ENCODE data around the gene SIM2.

The SIM2 gene

DNA sequence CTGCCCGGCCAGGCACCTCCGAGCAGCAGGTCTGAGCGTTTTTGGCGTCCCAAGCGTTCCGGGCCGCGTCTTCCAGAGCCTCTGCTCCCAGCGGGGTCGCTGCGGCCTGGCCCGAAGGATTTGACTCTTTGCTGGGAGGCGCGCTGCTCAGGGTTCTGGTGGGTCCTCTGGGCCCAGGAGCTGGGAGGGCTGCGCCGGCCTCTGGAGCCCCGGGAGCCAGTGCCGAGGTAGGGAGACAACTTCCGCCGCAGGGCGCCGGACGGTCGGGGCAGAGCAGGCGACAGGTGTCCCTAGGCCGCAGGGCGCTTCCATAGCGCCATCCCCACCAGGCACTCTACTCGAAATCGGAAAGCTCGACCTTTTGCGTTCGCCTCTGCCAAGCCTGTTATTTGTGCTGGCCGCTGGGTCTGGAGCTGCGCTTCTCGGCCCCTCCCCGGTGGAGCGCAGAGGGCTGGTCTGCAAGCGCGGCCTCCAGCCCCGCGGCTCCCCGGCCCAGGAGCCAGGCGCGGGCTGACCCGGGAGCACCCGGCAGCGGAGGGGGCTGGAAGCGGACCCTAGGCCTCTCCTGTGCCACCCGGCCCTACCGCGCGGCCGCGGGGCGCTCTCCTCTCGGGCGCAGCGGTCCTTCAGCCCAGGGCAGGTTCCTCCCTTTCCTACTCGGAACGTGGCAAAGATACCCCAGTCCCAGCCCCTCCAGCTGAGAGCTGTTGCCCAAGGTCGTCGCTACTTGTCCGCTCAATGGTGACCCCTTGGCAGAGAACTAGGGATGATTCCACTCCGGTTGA is 2.2 kb downstream of the SIM2 start:
- DNase-seq, result no peak

DNA sequence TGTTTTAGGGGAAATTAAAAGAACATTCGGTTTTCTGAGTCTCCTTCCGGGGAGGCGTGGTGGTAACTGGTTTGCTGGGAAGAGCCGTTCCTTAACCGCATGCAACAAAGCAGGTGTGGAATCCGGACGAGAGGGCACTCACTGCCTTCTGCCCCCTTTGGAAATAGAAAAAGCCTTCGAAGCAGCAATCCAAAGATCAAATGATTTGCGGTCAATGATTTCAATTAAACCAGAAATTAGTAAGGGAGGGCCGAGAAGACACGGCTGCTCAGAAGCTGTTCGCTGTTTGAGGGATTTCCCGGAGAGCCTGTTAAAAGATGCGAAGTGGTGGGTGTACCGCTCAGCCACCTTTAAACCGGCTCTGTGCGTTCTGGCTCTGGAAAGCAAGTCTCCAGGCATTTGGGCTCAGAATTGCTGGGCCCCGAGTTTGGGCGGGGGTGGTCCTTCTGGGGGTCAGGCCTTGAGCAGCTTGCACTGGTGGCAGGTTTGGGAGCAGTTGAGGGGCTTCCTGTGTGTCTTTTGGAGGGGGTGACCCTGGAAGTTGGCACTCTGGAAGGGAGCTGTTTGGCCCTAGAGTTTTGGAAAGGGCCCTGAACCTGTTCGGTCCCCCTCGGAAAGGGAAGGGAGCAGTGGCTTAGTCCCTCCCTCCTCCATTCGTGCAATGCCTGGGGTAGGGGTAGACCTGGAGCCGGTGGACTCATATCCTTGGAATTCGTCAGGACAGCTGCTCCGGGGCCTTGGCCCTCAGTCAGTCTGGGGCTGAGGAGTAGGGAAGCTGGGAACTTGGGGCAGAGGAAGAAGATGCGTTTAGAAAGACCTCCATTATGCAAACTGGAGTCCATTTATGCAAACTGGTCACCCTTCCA is 3.1 kb downstream of the SIM2 start:
- DNase-seq, result no peak

DNA sequence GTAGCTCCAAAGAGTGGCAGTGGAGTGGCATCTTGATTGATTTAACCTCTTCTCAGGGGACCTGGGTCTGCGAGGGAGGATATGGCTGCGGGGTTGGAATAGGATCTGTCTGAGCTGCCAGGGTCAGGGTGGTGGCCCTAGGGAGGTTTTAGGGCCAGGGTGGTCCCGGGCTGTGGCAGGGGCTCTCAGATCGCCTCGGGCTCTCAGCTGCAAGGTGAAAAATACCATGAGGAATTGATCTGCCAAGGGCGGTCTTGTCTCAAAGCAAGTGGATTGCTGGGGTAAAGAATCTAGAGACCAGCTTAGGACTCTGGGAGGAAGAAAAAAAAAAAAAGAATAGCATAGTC is 3.7 kb downstream of the SIM2 start:
- DNase-seq, result no peak

DNA sequence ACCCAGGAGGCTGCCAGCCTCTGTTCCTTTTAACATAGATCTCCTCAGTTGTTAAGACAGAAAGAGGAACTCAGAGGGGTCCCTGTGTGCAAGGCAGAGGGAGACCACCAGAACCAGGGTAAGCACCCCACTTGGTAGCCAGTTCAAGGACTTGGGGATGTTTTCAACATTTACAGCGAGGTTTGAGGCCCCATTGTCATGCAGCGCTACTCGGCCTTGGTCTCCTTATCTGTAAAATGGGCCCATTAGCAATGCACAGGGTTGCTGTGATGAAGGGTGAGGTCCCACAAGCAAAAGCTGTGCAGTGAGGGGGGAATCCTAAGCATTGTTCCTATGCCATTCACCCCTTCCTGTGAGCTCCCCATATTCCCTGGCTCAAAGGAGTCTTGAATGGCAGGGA is 4.2 kb downstream of the SIM2 start:
- DNase-seq, result no peak

DNA sequence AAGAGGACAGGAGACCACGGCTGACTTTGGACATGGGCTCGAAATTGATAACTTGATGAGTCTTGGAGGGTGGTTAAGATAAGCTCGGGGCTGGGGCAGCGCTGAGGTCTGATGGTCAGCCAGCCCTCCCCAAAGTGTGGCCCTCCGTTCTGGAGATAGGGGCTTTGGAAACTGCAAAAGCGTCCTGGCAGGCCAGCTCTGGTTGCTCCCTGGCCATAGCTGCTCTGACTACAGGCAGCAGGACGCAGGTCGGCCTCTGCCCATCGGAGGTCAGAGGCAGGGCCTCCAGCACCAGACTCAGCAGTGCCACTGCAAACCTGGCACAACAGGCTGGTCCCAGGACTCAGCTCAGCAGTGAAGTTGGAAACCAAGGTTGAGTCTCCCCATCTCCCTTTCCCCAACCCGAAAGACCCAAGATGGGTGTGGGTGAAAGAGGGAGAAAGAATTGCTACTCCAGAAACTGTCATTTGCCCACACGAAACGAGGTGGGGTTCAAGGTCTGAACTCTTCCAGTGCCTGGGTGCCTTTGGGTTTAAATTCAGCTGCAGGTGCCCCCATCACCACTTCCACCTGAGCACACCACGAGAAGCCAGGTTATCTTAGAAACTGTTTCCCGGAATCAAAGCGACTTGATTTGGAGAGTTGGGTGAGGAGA is 4.8 kb downstream of the SIM2 start:
- no peak for DNase-seq

DNA sequence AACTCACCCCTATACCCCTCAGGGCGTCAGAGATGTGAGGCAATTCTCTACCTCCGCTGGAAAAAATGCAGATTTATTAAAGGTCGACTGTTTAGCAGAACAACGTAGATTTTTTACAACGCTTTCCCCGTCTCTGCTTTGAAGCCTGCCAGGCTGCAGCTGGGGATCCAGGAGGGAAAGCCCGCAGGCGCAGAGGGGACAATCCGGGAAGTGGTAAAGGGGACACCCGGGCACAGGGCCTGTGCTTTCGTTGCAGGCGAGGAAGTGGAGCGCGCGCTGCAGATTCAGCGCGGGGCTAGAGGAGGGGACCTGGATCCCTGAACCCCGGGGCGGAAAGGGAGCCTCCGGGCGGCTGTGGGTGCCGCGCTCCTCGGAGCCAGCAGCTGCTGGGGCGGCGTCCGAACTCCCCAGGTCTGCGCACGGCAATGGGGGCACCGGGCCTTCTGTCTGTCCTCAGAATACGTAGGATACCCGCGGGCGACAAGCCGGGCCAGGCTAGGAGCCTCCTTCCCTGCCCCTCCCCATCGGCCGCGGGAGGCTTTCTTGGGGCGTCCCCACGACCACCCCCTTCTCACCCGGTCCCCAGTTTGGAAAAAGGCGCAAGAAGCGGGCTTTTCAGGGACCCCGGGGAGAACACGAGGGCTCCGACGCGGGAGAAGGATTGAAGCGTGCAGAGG is 5.5 kb downstream of the SIM2 start:
- DNase-seq, result no peak

DNA sequence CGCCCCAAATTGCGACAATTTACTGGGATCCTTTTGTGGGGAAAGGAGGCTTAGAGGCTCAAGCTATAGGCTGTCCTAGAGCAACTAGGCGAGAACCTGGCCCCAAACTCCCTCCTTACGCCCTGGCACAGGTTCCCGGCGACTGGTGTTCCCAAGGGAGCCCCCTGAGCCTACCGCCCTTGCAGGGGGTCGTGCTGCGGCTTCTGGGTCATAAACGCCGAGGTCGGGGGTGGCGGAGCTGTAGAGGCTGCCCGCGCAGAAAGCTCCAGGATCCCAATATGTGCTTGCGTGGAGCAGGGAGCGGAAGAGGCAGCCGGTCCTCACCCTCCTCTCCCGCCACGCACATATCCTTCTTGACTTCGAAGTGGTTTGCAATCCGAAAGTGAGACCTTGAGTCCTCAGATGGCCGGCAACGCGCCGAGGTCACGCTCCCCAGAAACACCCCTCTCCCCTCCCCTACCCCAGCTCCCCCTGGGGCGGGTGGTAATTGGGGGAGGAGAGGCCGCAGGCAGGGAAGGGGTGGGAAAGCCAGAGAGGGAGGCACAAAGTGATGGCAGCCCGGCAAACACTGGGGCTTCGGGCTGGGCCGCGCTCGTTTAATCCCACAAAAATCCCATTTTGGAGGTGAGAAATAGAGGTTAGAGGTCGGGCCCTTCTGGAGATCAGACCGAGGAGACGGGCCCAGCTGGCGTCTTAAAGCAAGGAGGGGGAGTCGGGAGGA is 6.2 kb downstream of the SIM2 start:
- no peak for DNase-seq

DNA sequence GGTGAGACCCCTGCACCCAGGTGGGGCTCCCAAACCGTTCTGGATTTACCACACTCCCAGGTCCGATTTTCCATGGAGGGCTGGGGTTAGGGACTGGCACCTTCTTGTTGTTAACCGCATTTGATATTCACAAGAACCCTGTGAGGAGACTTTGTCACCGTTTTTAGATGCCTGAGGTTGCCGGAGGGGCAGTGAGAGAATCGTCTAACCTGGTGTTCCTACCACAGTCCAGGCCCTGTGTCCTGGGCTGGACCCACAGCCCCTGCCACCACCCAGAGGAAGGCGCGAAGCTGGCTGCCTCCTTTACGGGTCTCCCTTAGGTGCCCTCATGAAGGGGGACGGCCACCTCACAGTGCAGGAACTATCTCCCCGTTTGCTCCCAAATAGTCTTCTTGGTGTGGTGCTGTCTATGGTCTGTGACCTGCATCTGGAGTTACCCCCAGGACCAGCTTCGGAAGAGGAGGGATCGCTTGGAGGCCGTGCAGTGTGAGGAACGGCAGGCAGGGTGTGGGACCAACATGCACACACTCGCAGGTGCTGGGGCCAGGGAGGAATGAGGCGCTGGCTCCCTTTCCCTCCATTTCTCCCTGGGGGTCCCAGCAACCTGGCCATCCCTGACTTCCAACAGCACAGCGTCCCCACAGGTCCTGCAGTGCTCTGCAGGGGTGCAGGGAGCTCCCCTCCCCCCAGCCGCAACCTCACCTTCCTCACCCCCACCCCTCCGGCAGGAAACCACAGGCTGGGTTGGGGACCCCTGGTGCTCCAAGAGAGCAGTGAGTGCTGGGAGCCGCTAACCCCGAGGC is 7.0 kb downstream of the SIM2 start:
- no peak for DNase-seq

DNA sequence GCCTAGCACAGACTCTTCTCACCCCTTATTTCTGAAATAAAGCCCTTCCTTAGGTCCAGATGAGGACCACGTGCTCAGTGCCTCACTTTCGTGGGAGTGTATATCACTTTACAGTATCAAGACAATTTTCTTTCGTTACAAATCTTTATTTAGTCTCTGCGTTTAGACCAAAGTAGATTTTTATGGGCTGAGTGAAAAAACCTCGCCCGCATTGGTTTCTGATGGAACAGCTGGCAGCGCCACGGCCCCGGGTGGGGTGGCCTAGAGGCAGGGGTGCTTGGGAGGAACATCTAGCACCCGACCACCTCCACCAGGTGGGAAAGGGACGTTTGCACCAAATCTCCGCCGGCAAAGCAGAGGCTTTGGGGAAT is 7.6 kb downstream of the SIM2 start:
- no peak for DNase-seq

DNA sequence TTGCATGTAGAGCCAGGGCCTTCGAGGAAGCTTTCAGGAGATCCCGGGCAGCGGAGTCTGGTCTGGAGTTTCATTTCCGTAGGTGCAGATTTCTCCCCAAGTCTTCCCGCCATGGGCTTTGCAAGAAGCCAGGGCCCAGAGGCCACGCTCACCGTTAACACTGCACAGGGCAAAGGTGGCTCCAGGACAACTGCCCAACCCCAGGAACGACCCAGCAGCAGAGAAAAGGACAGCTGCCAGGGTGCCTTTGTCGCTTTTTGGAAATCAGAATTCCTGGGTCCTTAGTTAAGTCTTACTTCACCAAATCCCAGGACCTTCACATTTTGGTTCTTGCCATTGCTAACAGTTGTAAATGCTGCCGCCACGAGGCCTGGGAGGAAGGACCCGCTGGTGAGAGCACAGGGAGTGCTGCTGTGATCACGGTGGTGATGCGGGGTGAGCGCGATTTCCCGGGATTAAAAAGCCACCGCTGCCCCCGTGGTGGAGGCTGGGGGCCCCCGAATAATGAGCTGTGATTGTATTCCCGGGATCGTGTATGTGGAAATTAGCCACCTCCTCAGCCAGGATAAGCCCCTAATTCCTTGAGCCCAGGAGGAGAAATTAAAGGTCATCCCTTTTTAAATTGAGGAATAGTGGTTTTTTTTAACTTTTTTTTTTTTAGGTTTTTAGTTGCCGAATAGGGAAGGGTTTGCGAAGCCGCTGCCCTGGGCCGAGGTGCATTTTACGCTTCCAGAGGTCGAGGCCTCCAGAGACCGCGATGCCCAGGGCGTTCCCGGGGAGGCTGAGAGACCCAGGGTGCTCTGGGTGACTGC is 8.2 kb downstream of the SIM2 start:
- DNase-seq, result no peak

DNA sequence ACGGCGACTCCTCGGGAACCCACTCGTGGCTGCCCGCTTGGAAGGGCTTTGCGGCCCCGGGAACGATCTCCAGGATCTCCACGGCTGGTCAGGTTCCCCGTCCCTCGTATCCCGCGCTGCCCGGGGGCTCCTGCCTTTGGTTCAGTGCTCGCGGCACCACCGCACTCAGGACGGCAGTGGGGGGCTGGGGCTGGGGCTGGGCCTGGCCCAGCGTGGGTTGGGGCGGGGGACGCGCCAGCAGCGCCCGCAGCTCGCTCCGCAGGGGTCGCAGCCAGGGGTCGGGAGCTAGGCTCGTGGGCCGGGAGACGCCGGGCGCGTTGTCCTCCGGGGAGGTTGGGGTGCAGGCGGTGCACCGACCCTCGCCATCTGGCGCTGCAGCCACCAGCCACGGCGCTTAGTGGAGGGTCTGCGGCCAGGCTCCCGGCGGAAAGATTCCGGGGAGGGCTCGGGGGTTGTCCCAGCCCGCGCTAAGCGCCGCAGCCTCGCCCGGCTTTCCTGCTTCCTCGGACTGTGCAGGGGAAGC is 8.9 kb downstream of the SIM2 start:
- DNase-seq, result no peak

DNA sequence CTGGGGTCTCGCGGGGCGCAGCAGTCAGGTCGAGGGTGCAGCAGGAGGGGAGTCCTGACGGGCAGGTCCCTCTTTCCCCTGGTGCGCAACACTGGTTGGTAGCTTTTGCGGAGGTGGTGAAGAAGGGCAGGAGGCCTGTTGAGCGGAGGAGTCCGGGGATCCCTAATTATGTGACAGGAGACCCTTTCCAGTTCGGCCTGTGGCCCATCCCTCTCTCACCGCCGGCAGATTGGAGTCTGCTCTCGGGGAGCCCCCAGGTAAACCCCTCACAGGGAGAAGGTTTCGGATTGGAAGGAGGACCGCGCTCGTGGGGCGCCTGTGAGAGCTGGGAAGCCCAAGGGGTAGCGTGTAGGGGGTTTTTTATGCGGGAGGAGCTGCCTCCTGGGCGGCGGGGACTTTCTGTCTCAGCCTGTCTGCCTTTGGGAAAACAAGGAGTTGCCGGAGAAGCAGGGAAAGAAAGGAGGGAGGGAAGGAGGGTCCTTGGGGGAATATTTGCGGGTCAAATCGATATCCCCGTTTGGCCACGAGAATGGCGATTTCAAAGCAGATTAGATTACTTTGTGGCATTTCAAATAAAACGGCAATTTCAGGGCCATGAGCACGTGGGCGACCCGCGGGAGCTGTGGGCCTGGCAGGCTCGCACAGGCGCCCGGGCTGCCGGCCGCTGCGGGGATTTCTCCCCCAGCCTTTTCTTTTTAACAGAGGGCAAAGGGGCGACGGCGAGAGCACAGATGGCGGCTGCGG is 9.5 kb downstream of the SIM2 start:
- DNase-seq, result no peak

DNA sequence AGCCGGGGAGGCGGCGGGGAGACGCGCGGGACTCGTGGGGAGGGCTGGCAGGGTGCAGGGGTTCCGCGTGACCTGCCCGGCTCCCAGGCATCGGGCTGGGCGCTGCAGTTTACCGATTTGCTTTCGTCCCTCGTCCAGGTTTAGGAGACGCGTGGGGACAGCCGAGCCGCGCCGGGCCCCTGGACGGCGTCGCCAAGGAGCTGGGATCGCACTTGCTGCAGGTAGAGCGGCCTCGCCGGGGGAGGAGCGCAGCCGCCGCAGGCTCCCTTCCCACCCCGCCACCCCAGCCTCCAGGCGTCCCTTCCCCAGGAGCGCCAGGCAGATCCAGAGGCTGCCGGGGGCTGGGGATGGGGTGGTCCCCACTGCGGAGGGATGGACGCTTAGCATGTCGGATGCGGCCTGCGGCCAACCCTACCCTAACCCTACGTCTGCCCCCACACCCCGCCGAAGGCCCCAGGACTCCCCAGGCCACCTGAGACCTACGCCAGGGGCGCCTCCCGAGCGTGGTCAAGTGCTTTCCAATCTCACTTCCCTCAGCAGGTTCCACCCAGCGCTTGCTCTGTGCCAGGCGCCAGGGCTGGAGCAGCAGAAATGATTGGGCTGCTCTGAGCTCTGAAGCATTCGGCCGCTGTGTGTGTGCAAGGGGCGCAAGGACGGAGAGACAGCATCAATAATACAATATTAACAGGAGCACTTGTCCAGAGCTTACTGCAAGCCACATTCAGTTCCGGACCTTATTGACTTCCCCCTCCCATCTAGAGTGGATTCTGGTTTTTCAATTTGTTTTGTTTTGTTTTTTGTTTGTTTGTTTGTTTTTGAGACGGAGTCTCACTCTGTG is 10.3 kb downstream of the SIM2 start:
- no peak for DNase-seq

DNA sequence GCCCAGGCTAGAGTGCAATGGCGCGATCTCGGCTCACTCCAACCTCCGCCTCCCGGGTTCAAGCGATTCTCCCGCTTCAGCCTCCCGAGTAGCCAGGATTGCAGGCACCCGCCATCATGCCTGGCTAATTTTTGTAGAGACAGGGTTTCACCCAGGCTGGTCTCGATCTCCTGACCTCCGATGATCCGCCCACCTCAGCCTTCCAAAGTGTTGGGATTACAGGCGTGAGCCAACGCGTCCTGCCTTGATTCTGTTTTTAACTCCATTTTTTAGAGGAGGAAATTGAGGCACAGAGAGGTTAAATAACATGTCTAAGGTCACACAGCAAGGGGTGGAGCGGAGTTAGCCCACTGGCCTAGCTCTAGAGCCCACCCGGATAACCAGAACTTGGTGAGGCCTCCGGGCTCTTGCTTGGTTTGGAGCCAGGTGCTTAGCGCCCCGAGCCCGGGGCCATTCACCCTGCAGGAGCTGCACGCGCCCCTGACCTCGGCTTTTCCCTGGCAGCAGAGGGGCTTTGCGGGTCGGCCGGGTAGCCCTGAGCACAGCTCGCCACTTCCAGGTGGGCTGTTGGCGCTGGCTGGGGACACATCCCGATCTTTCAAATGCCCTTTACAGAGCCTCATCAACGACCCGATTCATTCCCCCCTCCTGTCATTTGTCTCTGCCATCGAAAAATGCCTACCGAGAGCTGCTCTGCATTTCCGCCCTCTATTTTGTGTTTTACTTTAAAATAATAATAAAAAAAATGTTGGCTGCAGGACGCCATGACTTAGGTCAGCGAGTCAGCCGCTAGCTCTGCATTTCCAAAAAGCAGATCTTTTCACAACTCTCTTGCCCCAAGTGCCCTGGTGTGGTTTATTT is 11.2 kb downstream of the SIM2 start:
- no peak for DNase-seq

DNA sequence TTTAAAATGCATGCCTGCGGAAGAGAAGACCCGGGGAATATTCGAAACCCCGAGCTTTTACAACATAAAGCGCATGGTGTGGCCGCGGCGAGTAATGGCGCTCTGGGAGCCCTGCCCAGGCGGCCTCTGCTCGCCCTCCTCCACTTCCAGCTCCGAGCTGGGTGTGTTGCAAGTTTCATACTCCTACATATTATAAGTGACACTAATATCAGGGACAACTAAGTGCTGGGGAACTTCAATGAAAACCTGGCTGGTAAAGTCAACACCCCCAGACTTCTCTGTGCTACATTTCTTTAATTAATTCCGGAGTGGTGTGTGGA is 11.8 kb downstream of the SIM2 start:
- no peak for DNase-seq

DNA sequence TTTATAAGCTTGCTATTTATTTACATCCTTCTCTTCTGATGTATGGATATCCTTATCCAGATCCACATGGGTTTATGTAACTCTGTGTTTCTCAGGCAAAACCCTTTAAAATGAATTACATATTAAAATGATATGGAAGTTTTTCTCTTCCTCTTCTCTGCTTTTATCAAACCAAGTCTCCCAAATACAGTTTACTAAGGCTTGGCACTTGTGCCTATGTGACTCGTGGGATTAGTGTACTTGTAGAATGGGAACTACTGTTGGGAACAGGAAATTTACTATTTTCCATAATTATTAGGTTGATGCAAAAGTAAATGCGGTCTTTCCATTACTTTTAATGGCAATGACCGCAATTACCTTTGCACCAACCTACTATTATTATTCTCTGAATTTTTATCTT is 14.8 kb downstream of the SIM2 start:
- no peak for DNase-seq

DNA sequence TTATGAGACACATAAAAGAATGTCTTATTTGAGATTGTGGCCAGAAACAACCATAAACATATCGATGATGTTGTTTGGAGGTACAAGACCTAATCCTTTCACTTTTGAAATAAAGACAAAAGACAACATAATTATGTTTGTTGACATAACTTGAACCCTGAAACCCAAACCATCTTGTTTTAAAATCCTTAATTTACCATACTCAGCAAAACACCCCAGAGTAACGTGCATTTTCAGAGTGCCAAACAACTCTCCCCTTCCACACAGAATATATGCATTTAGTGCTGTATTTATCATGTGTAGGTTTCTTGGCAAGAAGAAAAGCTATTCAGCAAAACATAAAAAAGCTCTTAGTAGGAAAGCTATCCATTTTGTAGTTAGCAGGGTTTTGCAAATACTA is 17.5 kb downstream of the SIM2 start:
- DNase-seq, result no peak

DNA sequence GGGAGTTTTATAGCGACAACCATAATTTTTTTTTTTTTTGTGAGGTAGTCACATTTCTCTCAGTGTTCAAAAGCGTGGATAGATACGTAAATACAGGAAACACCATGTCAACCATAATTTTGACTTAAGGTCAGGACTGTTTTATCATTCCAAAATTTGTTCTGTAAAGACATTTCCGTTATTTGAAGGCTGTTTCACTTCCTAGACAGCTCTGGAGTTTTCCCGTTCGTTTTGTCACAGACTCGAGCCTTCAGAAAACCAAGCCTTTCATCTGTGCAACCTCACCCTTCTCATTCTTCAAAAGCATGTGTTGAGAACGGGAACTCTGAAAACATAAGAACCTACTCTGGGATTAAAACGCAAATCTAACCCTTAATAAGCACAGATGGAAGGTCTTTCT is 17.9 kb downstream of the SIM2 start:
- DNase-seq, result no peak
